Measurements from ENCODE around the gene RGR. TPM values are rescaled to one million over a fixed set of nuclear protein-coding genes. Genes with fewer than 3 reads are reported as not detected.

Gene RGR
- polyA plus RNA-seq, 1 donor (not counting 4 experiments of a cell fraction or from before 2014, with no cell fraction given): not detected

DNA sequence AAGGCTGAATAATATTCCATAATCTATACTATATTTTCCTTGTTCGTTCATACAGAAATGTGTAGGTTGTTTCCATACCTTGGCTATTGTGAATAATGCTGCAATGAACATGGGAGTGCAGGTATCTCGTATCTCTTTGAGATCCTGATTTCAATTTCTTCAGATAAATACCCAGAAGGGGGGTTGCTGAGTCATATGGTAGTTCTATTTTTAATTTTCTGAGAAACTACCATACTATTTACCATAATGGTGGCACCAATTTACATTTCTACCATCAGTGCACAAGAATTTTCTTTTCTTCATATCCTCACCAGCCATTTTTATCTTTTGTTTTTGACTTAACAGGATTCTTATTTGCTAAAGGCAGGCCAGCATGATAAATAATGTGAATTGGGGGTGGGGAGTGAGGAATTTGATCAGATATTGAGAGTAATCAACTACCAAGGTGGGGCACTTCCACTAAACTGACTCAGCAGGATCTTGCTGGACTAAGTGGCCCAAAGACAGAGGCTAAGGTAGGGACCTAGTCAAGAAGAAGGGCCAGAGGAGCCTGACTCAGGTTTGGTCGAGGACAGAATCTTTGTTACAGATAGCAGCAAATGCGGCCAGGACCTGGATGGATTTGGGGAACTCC is 62.0 kb downstream of the RGR start:
- dilution Hi-C loops (cut with MboI; ENCODE audit: extremely low pct_ligation_motif_present, low sequenced_read_pairs): no loop called here
- Histone ChIP-seq H3K9ac (ENCODE audit: control insufficient read depth, extremely low read depth, insufficient read depth, low read length) (no peak overlapping the region), H3K4me1 (ENCODE audit: control insufficient read depth, extremely low read depth, insufficient read depth, low read length) (no peaks in the 10 kb centered on the region), H3K9me3 (ENCODE audit: control insufficient read depth, low read depth, low read length) (no peaks in the 10 kb centered on the region), H3K27me3 (ENCODE audit: control insufficient read depth, extremely low read depth, insufficient read depth, low read length) (no peaks in the 10 kb centered on the region), H3K36me3 (ENCODE audit: control insufficient read depth in 2 of 2, extremely low read depth in 1 of 2, insufficient read depth in 2 of 2, low read length in 2 of 2) (no peaks in the 10 kb centered on the region), H3K9me1 (ENCODE audit: control insufficient read depth, extremely low read depth, insufficient read depth, low read length) (no peaks in the 10 kb centered on the region), H3K4me3 (ENCODE audit: control insufficient read depth in 2 of 3, extremely low read depth in 1 of 3, insufficient read depth in 2 of 3, low read depth in 1 of 3, low read length in 3 of 3) (no peak overlapping the region), H3K4me2 (ENCODE audit: control insufficient read depth, extremely low read depth, insufficient read depth, low read depth, low read length) (no peak overlapping the region), H3K27ac (ENCODE audit: control insufficient read depth, insufficient read depth, low read length) (no peak overlapping the region), H2AFZ (ENCODE audit: control insufficient read depth, low read length) (no peak overlapping the region), H3K79me2 (ENCODE audit: control insufficient read depth, insufficient read depth, low read length) (no peaks in the 10 kb centered on the region), H4K20me1 (ENCODE audit: control insufficient read depth, extremely low read depth, insufficient read depth, low read length) (no peaks in the 10 kb centered on the region)
- TF ChIP-seq, protein P1, sequence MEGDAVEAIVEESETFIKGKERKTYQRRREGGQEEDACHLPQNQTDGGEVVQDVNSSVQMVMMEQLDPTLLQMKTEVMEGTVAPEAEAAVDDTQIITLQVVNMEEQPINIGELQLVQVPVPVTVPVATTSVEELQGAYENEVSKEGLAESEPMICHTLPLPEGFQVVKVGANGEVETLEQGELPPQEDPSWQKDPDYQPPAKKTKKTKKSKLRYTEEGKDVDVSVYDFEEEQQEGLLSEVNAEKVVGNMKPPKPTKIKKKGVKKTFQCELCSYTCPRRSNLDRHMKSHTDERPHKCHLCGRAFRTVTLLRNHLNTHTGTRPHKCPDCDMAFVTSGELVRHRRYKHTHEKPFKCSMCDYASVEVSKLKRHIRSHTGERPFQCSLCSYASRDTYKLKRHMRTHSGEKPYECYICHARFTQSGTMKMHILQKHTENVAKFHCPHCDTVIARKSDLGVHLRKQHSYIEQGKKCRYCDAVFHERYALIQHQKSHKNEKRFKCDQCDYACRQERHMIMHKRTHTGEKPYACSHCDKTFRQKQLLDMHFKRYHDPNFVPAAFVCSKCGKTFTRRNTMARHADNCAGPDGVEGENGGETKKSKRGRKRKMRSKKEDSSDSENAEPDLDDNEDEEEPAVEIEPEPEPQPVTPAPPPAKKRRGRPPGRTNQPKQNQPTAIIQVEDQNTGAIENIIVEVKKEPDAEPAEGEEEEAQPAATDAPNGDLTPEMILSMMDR (optimal IDR thresholded peaks at IDR 0.05 in 1 of 3, IDR thresholded peaks at IDR 0.05 in 1 of 3, conservative IDR thresholded peaks at IDR 0.05 in 1 of 3; ENCODE audit: extremely low read depth in 1 of 3, insufficient read depth in 2 of 3, low read length in 3 of 3): no peak
- TF ChIP-seq EZH2 (IDR thresholded peaks at IDR 0.05; ENCODE audit: low read length): no peak
- DNase-seq (ENCODE audit: low read depth, low spot score) (no peak), FAIRE-seq (no peak)

DNA sequence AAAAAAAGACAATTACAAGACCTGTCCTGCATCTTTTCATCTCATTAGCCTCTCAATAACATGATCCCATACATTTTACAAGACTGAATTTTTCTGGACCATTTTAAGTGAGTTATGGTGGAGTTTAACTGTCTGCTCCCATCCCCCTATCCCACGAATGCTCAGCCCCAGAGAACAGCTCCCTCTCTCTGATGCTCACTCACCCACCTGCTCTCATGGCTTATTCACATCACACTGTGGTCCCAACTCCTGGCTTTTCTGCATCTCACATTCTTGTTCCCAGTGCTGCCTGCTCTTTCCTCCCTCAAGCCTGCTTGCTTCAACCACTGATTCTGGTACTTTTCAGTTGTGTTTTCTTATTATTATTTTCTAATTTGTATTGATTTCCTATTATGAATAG is 63.2 kb downstream of the RGR start:
- Histone ChIP-seq H2AFZ (ENCODE audit: control insufficient read depth, low read length) (no peak overlapping the region), H3K27me3 (ENCODE audit: control insufficient read depth, extremely low read depth, insufficient read depth, low read length) (no peaks in the 10 kb centered on the region), H3K27ac (ENCODE audit: control insufficient read depth, insufficient read depth, low read length) (no peak overlapping the region), H3K79me2 (ENCODE audit: control insufficient read depth, insufficient read depth, low read length) (no peaks in the 10 kb centered on the region), H3K9ac (ENCODE audit: control insufficient read depth, extremely low read depth, insufficient read depth, low read length) (no peak overlapping the region), H4K20me1 (ENCODE audit: control insufficient read depth, extremely low read depth, insufficient read depth, low read length) (no peaks in the 10 kb centered on the region), H3K36me3 (ENCODE audit: control insufficient read depth in 2 of 2, extremely low read depth in 1 of 2, insufficient read depth in 2 of 2, low read length in 2 of 2) (no peaks in the 10 kb centered on the region), H3K4me1 (ENCODE audit: control insufficient read depth, extremely low read depth, insufficient read depth, low read length) (no peaks in the 10 kb centered on the region), H3K4me3 (ENCODE audit: control insufficient read depth in 2 of 3, extremely low read depth in 1 of 3, insufficient read depth in 2 of 3, low read depth in 1 of 3, low read length in 3 of 3) (no peak overlapping the region), H3K4me2 (ENCODE audit: control insufficient read depth, extremely low read depth, insufficient read depth, low read depth, low read length) (no peak overlapping the region), H3K9me1 (ENCODE audit: control insufficient read depth, extremely low read depth, insufficient read depth, low read length) (no peaks in the 10 kb centered on the region), H3K9me3 (ENCODE audit: control insufficient read depth, low read depth, low read length) (no peaks in the 10 kb centered on the region)
- FAIRE-seq (no peak), DNase-seq (ENCODE audit: low read depth, low spot score) (no peak)
- dilution Hi-C loops (cut with MboI; ENCODE audit: extremely low pct_ligation_motif_present, low sequenced_read_pairs): no loop called here
- TF ChIP-seq, protein P1 (optimal IDR thresholded peaks at IDR 0.05 in 1 of 3, IDR thresholded peaks at IDR 0.05 in 1 of 3, conservative IDR thresholded peaks at IDR 0.05 in 1 of 3; ENCODE audit: extremely low read depth in 1 of 3, insufficient read depth in 2 of 3, low read length in 3 of 3): no peak
- no peak for TF ChIP-seq EZH2 (IDR thresholded peaks at IDR 0.05; ENCODE audit: low read length)

Data from keratinocyte (primary cell).